Epithelial cell of proximal tubule (primary cell): ENCODE measurements around the gene MATN4. TPM values are rescaled to one million over a fixed set of nuclear protein-coding genes. Genes with fewer than 3 reads are reported as not detected.

Experiments used
- DNase-seq: peaks from one replicate; pipeline ENCODE4 v3.0.0-alpha.2; 2011; ENCODE audit warnings: low read depth
- H3K4me3 ChIP-seq: 2 replicates; pipeline ENCODE4 v1.5.1; 2011; ENCODE audit warnings: low read depth, mild to moderate bottlenecking, low read length
- CTCF ChIP-seq: conservative IDR thresholded peaks from 2 replicates; pipeline ENCODE4 v1.5.1; 2012; ENCODE audit warnings: low read depth, mild to moderate bottlenecking, low read length
- total RNA-seq: library from RNA; depleted of rRNA; stranded (reverse); fragments of >200 nt; gene quantifications from 2 replicates; pipeline ENCODE4 v1.2.3, GENCODE V29; 2015

Gene MATN4
- total RNA-seq, 1 donor from 2014 or later, result not detected

- no peak overlapping the region for H3K4me3 ChIP-seq
- no peak for TF ChIP-seq CTCF
- DNase-seq, result no peak
These were observed 49.4 kb downstream of the MATN4 start for GRCh38 chr20:45258664-45259063.

- no peak for DNase-seq
- no peak overlapping the region for H3K4me3 ChIP-seq
- no peak for TF ChIP-seq CTCF
These were observed 49.8 kb downstream of the MATN4 start for GRCh38 chr20:45258259-45258658.

GRCh38 chr20:45257711-45258110 is 50.4 kb downstream of the MATN4 start:
- no peak overlapping the region for H3K4me3 ChIP-seq
- no peak for TF ChIP-seq CTCF
- no peak for DNase-seq

- TF ChIP-seq CTCF, result no peak
- no peak overlapping the region for H3K4me3 ChIP-seq
- no peak for DNase-seq
These were observed 50.9 kb downstream of the MATN4 start for GRCh38 chr20:45257161-45257560.

GRCh38 chr20:45254383-45255262 is 53.5 kb downstream of the MATN4 start, which contains the start of gene SLPI:
Gene SLPI, minus strand, starts transcription at chr20:45254564. Its CDS starts 21 bp downstream, at chr20:45254543.
- TF ChIP-seq CTCF, result no peak
- H3K4me3 ChIP-seq, result peak within 1 kb of the TSS; percentile 44
- peak; percentile 87 for DNase-seq

GRCh38 chr20:45253261-45253660 is 54.8 kb downstream of the MATN4 start:
- H3K4me3 ChIP-seq, result peak overlapping the region; percentile 44
- no peak for TF ChIP-seq CTCF
- DNase-seq, result no peak

GRCh38 chr20:45251884-45252560 is 56.1 kb downstream of the MATN4 start:
- H3K4me3 ChIP-seq, result peak overlapping the region; percentile 44
- no peak for TF ChIP-seq CTCF
- no peak for DNase-seq
